Prostate gland (tissue), 2 donors: ENCODE data around the gene ANKRA2. TPM values are rescaled to one million over a fixed set of nuclear protein-coding genes. Genes with fewer than 3 reads are reported as not detected.

Experiments used
- DNase-seq: peaks from one replicate; pipeline ENCODE4 v3.0.0-alpha.2; 2019; ENCODE audit warnings: low spot score
- H3K27ac ChIP-seq, 2 donors: fragments of 200-600 bp; sonication (generic); 2 replicates each; pipeline ENCODE4 v1.5.1; 2017 to 2019
- H3K27me3 ChIP-seq: fragments of 200-600 bp; sonication (generic); replicated peaks from 2 replicates; pipeline ENCODE4 v1.5.1; 2019; ENCODE audit not compliant: insufficient read depth
- H3K36me3 ChIP-seq, 2 donors: fragments of 200-600 bp; sonication (generic); 1 replicate in 1 of 2; 2 replicates in 1 of 2; pipeline versions ENCODE4 v1.5.1 to v1.8.1; 2017 to 2019
- H3K4me1 ChIP-seq: fragments of 200-600 bp; sonication (generic); replicated peaks from 2 replicates; pipeline ENCODE4 v1.5.1; 2019
- H3K4me3 ChIP-seq, 2 donors: fragments of 200-600 bp; sonication (generic); 2 replicates each; pipeline ENCODE4 v1.5.1; 2017 to 2019
- H3K9me3 ChIP-seq: fragments of 200-600 bp; sonication (generic); 2 replicates; pipeline ENCODE4 v1.5.1; 2017
- POLR2A ChIP-seq: fragments of 450-650 bp; IDR thresholded peaks from one replicate; pipeline ENCODE4 v1.6.1; 2016; ENCODE audit warnings: antibody characterized with exemption, mild to moderate bottlenecking
- POLR2AphosphoS5 ChIP-seq: sonication (generic); formaldehyde crosslinking; IDR thresholded peaks from one replicate; pipeline ENCODE4 v1.6.1; 2017; ENCODE audit warnings: antibody characterized with exemption
- WGBS: methylation state at CpG from one replicate; pipeline ENCODE4 v1.1.5; 2018; 5-methylcytosine and 5-hydroxymethylcytosine counted together
- intact Hi-C: fragments of 100-400 bp; cut with DNase I; formaldehyde crosslinking; loops from one replicate; pipeline ENCODE4 v1.14.2; 2022
- total RNA-seq, 2 donors: library from RNA; depleted of rRNA; stranded (reverse); fragments of >200 nt; gene quantifications; one replicate each; pipeline ENCODE4 v1.1.0, GENCODE V29; 2016
- TF ChIP-seq, protein P1 (sequence below), 4 experiments: fragments of 200-600 bp in 2 of 4; fragments of 450-650 bp in 2 of 4; sonication (generic) in 2 of 4; IDR thresholded peaks; 1 replicate in 3 of 4; 2 replicates in 1 of 4; pipeline ENCODE4 v1.5.1; 2016 to 2019; ENCODE audit warnings: antibody characterized with exemption in 4 of 4, mild to moderate bottlenecking in 2 of 4, moderate library complexity in 2 of 4

The ANKRA2 gene
- total RNA-seq, 2 donors from 2014 or later, result 36.5 to 43.1 TPM

DNA sequence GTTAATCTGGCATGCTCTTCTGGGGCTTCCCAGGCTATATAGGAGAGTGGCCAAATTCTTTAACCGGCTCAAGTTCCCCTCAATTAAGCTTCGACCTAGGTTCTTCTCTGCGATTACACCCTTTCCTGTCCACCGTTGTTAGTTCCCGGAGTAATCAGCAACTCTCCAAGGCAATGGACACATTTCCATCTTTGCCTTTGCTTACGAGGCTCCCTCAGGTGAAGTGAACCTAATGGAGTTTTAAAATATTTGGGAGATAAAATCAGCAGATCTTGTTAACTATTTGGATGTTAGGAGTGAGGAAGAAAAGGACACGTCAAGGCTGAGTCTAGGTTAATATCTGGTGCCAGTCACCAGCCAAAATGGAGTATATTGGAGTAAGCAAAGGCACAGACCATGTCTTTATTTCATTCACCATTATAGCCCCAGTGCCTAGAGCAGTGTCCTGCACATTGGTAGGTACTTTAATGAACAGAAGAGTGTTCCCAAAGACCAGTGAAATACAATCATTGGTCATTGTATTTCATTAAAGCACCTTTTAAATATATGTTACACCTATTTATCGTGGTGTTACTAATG is 619 bp upstream of the ANKRA2 start:
- H3K36me3 ChIP-seq, result no peaks in the 10 kb centered on the region
- H3K27ac ChIP-seq, result peak overlapping the region; percentile 87 to 94
- no peaks in the 10 kb centered on the region for H3K27me3 ChIP-seq
- H3K4me1 ChIP-seq, result no peaks in the 10 kb centered on the region
- intact Hi-C loops, result no loop called here
- H3K4me3 ChIP-seq, result peak overlapping the region; percentile 59 to 79
- 6% methylated on average over 8 of the region's 8 CpGs for WGBS
- no peak for TF ChIP-seq POLR2AphosphoS5
- TF ChIP-seq, protein P1, sequence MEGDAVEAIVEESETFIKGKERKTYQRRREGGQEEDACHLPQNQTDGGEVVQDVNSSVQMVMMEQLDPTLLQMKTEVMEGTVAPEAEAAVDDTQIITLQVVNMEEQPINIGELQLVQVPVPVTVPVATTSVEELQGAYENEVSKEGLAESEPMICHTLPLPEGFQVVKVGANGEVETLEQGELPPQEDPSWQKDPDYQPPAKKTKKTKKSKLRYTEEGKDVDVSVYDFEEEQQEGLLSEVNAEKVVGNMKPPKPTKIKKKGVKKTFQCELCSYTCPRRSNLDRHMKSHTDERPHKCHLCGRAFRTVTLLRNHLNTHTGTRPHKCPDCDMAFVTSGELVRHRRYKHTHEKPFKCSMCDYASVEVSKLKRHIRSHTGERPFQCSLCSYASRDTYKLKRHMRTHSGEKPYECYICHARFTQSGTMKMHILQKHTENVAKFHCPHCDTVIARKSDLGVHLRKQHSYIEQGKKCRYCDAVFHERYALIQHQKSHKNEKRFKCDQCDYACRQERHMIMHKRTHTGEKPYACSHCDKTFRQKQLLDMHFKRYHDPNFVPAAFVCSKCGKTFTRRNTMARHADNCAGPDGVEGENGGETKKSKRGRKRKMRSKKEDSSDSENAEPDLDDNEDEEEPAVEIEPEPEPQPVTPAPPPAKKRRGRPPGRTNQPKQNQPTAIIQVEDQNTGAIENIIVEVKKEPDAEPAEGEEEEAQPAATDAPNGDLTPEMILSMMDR (IDR thresholded peaks at IDR 0.05), result no peak
- TF ChIP-seq POLR2A, result no peak
- no peak for DNase-seq
- no peaks in the 10 kb centered on the region for H3K9me3 ChIP-seq

DNA sequence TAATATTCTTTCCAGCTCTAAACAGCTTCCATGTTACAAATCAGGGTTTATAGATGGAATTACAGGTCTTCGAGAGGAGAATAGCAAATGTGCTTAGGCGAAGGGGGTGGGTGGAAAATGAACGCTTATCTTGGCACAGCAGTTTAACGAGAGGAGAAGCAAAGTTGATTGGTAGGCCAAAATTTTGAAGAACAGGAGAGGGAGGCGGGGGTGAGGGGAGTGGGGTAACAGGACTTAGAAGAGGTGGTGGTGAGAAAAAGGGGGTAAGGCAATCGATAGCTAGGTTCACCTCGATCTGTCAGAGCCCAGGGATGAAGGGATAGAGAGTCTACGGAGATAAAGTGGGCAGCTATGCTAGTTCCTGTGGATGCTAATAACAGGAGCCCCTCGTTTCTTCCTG is 764 bp downstream of the ANKRA2 start:
- Histone ChIP-seq H3K9me3 (no peaks in the 10 kb centered on the region), H3K4me3 (peak overlapping the region; percentile 59 to 79), H3K4me1 (no peaks in the 10 kb centered on the region), H3K27me3 (no peaks in the 10 kb centered on the region), H3K27ac (peak overlapping the region; percentile 87 to 94), H3K36me3 (no peaks in the 10 kb centered on the region)
- under 1% methylated on average over 9 of the region's 9 CpGs for WGBS
- DNase-seq, result peak; percentile 32
- TF ChIP-seq, protein P1 (IDR thresholded peaks at IDR 0.05), result no peak
- TF ChIP-seq POLR2AphosphoS5 (no peak), POLR2A (no peak)
- intact Hi-C loops, result no loop called here

DNA sequence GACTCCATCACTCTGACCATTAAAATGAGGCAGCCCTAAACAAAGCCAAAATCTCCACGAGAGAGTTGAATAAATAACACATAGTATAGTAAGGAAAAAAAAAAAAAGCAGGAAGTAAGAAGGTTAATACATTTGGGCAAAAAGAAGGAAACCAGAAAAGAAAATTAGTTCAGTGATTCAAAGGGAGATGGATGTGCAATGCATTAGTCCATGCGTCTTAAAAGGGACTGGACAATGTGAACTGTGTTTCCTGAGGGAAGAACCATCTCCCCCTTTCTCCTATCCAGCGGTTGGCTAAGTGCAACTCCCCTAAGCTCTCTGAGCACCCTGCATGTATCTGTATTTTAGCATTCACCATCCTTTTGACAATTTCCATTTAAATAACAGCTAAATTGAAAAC is 1.4 kb downstream of the ANKRA2 start:
- 21% methylated on average over 3 of the region's 3 CpGs for WGBS
- Histone ChIP-seq H3K4me1 (no peaks in the 10 kb centered on the region), H3K27ac (peak overlapping the region; percentile 87 to 94), H3K27me3 (no peaks in the 10 kb centered on the region), H3K4me3 (peak overlapping the region; percentile 59 to 79), H3K9me3 (no peaks in the 10 kb centered on the region), H3K36me3 (no peaks in the 10 kb centered on the region)
- DNase-seq, result no peak
- intact Hi-C loops, result no loop called here
- TF ChIP-seq, protein P1 (IDR thresholded peaks at IDR 0.05), result no peak
- no peak for TF ChIP-seq POLR2A
- TF ChIP-seq POLR2AphosphoS5, result no peak

DNA sequence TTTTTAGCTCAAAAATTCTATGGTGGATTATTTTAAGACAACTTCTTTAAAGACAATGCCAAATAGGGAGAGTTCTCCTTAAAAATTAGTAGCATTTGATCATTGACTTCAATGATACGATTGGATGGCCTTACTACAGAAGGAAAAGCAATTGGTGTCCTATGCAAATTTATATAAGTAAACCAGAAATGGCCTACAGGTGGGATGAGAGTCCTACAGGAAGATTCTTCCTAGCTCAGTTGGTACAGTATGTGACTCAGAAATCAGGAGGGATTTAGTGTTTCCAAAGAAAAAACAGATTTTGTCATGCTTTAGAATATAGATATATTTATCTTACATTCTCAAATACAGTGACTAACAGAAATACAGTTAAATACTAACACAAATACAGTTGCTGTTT is 6.5 kb downstream of the ANKRA2 start:
- intact Hi-C loops, result no loop called here
- Histone ChIP-seq H3K36me3 (no peaks in the 10 kb centered on the region), H3K9me3 (no peaks in the 10 kb centered on the region), H3K27me3 (no peaks in the 10 kb centered on the region), H3K4me3 (no peak overlapping the region), H3K27ac (no peak overlapping the region), H3K4me1 (no peaks in the 10 kb centered on the region)
- DNase-seq, result no peak
- WGBS, result 87% methylated on average over 1 of the region's 1 CpG
- TF ChIP-seq POLR2A (no peak), POLR2AphosphoS5 (no peak)
- TF ChIP-seq, protein P1 (IDR thresholded peaks at IDR 0.05), result no peak

DNA sequence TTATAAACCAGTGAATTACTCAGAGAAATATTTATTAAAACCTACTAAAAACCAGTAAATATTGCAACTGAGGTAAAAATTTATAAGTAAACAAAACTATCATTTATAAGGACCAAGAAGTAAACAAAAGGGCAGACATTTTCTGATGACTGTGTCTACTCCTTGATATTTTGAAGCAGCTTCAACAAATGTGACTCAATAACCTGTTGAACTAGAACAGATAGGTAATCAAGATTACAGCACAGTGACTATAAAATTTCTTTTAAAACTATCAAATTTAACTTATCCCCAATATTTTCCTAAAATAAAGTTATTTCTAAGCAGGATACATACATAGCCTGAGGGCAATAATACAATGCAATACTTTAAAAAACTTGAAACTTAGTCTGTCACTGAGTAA is 12.8 kb downstream of the ANKRA2 start:
- H3K4me1 ChIP-seq, result no peaks in the 10 kb centered on the region
- intact Hi-C loops, result no loop called here
- no peaks in the 10 kb centered on the region for H3K27me3 ChIP-seq
- no peak overlapping the region for H3K4me3 ChIP-seq
- peak overlapping the region; percentile 38 to 55 for H3K27ac ChIP-seq
- TF ChIP-seq POLR2AphosphoS5 (peak; percentile 30), POLR2A (no peak)
- no peaks in the 10 kb centered on the region for H3K36me3 ChIP-seq
- DNase-seq, result no peak
- no peaks in the 10 kb centered on the region for H3K9me3 ChIP-seq
